Right lobe of liver (tissue), 6 donors: ENCODE measurements around the gene SLC6A19. TPM values are rescaled to one million over a fixed set of nuclear protein-coding genes. Genes with fewer than 3 reads are reported as not detected.

Source experiments
- ATAC-seq, 4 donors: fragments of 200-7000 bp; cut with Tn5 transposase; one replicate each; pipeline ENCODE4 v1.9.1; 2020; ENCODE audit warnings: mild to moderate bottlenecking in 4 of 4, moderate library complexity in 4 of 4
- DNase-seq, 3 donors: peaks; one replicate each; pipeline ENCODE4 v3.0.0-alpha.2; 2020
- H3K27ac ChIP-seq, 3 donors: fragments of 200-600 bp; one replicate each; pipeline ENCODE4 v1.8.0; 2022
- H3K27me3 ChIP-seq, 2 donors: fragments of 200-600 bp; one replicate each; pipeline ENCODE4 v1.8.0; 2022
- H3K36me3 ChIP-seq, 4 donors: fragments of 200-600 bp; sonication (generic) in 1 of 4; one replicate each; pipeline versions ENCODE4 v1.5.1 to v1.8.0; 2017 to 2022; ENCODE audit warnings: control low read depth in 1 of 4
- H3K4me1 ChIP-seq, 4 donors: fragments of 200-600 bp; sonication (generic) in 1 of 4; one replicate each; pipeline versions ENCODE4 v1.5.1 to v1.8.0; 2017 to 2022; ENCODE audit warnings: control low read depth in 1 of 4
- H3K4me3 ChIP-seq, 3 donors: fragments of 200-600 bp; one replicate each; pipeline ENCODE4 v1.8.0; 2022
- H3K9me3 ChIP-seq, 4 donors: fragments of 200-600 bp; sonication (generic) in 1 of 4; one replicate each; pipeline versions ENCODE4 v1.5.1 to v1.8.0; 2017 to 2022; ENCODE audit warnings: control low read depth in 1 of 4
- CTCF ChIP-seq, 4 donors: fragments of 200-600 bp in 3 of 4; fragments of 450-650 bp in 1 of 4; IDR thresholded peaks; one replicate each; pipeline versions ENCODE4 v1.5.1 to v1.8.0; 2016 to 2022; ENCODE audit warnings: antibody characterized with exemption in 4 of 4, mild to moderate bottlenecking in 2 of 4
- POLR2A ChIP-seq: fragments of 450-650 bp; IDR thresholded peaks from one replicate; pipeline ENCODE4 v1.6.1; 2017; ENCODE audit warnings: antibody characterized with exemption, mild to moderate bottlenecking
- WGBS: methylation state at CpG from one replicate; pipeline ENCODE4 v1.1.6; 2018; ENCODE audit warnings: low coverage, low lambda C conversion rate; ENCODE audit not compliant: insufficient coverage; ENCODE audit errors: missing lambda C conversion rate; 5-methylcytosine and 5-hydroxymethylcytosine counted together
- intact Hi-C, 2 donors: fragments of 100-400 bp; cut with DNase I; formaldehyde crosslinking; loops; one replicate each; pipeline versions ENCODE4 v1.11.2 to v1.14.1; 2022
- total RNA-seq, 6 experiments: library from RNA; depleted of rRNA in 2 of 6; stranded (reverse); fragments of >200 nt in 2 of 6; fragmentation: NEBNext Ultra II Directional in 3 of 6; extraction: Animal tissue kit (Norgen Biotek cat#: 25700) in 3 of 6; gene quantifications; one replicate each; pipeline versions ENCODE4 v1.1.0 to v1.2.4, GENCODE V29; 2016 to 2023
- donor health status: DM: no; HTN: yes; CAD: no.
- donor health status: DM: no; HTN: no; CAD: no.
- donor health status: DM: no; HTN: no; CAD: no.
- donor health status: DM: no; HTN: yes; CAD: no.
- donor health status: DM: no; HTN: yes; CAD: no.

Gene SLC6A19
- total RNA-seq, 6 experiments from 2014 or later, result 0.12 to 0.93 (median 0.41) TPM

DNA sequence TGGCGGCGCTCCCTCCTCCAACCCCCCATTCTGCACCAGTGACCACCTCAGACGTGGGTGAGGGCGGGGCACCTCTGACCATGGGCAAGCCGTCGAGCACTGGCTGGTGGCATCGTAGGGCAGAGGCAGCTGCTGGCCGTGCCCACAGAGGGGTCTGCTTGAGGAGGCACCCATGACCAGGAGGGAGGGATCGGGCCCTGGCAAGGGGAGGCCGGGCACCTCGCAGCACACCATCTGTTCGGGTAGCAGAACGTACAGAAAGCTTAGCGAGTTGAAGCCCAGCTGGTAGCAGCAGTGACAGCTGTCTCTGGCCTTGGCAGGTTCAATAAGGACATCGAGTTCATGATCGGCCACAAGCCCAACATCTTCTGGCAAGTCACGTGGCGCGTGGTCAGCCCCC is 19.4 kb downstream of the SLC6A19 start:
- 75% methylated on average over 2 of the region's 19 CpGs for WGBS
- ATAC-seq (no peak), DNase-seq (no peak)
- no peaks in the 10 kb centered on the region for H3K9me3 ChIP-seq
- intact Hi-C loops, result no loop called here
- TF ChIP-seq CTCF (IDR thresholded peaks at IDR 0.05), result no peak
- TF ChIP-seq POLR2A, result no peak
- H3K27me3 ChIP-seq, result no peaks in the 10 kb centered on the region
- H3K4me3 ChIP-seq, result no peak overlapping the region
- H3K27ac ChIP-seq, result no peak overlapping the region
- H3K36me3 ChIP-seq, result no peaks in the 10 kb centered on the region
- H3K4me1 ChIP-seq, result no peaks in the 10 kb centered on the region

DNA sequence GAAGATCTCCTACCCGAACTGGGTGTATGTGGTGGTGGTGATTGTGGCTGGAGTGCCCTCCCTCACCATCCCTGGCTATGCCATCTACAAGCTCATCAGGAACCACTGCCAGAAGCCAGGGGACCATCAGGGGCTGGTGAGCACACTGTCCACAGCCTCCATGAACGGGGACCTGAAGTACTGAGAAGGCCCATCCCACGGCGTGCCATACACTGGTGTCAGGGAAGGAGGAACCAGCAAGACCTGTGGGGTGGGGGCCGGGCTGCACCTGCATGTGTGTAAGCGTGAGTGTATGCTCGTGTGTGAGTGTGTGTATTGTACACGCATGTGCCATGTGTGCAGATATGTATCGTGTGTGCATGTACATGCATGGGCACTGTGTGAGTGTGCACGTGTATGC is 20.3 kb downstream of the SLC6A19 start:
- Histone ChIP-seq H3K36me3 (no peaks in the 10 kb centered on the region), H3K4me1 (no peaks in the 10 kb centered on the region), H3K4me3 (no peak overlapping the region), H3K27me3 (no peaks in the 10 kb centered on the region), H3K27ac (no peak overlapping the region), H3K9me3 (no peaks in the 10 kb centered on the region)
- TF ChIP-seq CTCF (IDR thresholded peaks at IDR 0.05) (no peak), POLR2A (no peak)
- DNase-seq (no peak), ATAC-seq (no peak)
- intact Hi-C loops, result no loop called here
- WGBS, result 77% methylated on average over 6 of the region's 10 CpGs

- H3K27me3 ChIP-seq, result no peaks in the 10 kb centered on the region
- TF ChIP-seq POLR2A (no peak), CTCF (IDR thresholded peaks at IDR 0.05) (no peak)
- no peaks in the 10 kb centered on the region for H3K9me3 ChIP-seq
- H3K4me3 ChIP-seq, result no peak overlapping the region
- DNase-seq, result no peak
- WGBS, result 94% methylated on average over 4 of the region's 9 CpGs
- H3K27ac ChIP-seq, result no peak overlapping the region
- ATAC-seq, result no peak
- intact Hi-C loops, result no loop called here
- H3K4me1 ChIP-seq, result no peaks in the 10 kb centered on the region
- no peaks in the 10 kb centered on the region for H3K36me3 ChIP-seq
Observed at GRCh38 chr5:1222147-1222546, 20.8 kb downstream of the SLC6A19 start.

DNA sequence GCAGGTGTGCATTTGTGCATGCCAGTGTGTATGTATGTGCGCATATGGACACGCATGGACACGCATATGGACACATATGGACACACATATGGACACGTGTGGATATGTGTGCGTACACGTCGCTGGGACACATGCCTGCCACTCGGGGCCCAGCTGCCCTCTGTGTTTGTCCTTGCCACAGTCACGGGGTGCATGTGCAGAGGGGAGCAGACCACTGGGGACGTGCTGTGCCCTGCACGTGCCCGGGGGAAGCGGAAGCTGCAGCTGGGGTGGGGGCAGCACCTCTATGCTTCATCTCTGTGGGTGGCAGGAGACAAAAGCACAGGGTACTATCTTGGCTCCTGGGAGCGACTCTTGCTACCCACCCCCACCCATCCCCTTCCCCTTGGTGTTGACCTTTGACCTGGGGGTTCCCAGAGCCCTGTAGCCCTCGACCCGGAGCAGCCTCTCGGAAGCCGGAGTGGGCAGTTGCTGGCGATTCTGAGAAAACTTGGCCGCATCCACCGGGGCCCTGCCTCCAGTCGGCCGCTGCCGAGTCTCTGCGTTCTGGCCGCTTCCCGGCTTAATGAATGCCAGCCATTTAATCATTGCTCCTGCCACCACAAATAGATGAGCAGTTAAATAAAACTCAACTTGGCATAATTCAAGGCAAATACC is 21.4 kb downstream of the SLC6A19 start:
- TF ChIP-seq CTCF (IDR thresholded peaks at IDR 0.05), result no peak
- TF ChIP-seq POLR2A, result no peak
- H3K4me1 ChIP-seq, result no peaks in the 10 kb centered on the region
- H3K36me3 ChIP-seq, result no peaks in the 10 kb centered on the region
- ATAC-seq, result no peak
- 90% methylated on average over 4 of the region's 27 CpGs for WGBS
- no peaks in the 10 kb centered on the region for H3K9me3 ChIP-seq
- no peak for DNase-seq
- no peak overlapping the region for H3K27ac ChIP-seq
- intact Hi-C loops, result no loop called here
- no peak overlapping the region for H3K4me3 ChIP-seq
- H3K27me3 ChIP-seq, result no peaks in the 10 kb centered on the region

DNA sequence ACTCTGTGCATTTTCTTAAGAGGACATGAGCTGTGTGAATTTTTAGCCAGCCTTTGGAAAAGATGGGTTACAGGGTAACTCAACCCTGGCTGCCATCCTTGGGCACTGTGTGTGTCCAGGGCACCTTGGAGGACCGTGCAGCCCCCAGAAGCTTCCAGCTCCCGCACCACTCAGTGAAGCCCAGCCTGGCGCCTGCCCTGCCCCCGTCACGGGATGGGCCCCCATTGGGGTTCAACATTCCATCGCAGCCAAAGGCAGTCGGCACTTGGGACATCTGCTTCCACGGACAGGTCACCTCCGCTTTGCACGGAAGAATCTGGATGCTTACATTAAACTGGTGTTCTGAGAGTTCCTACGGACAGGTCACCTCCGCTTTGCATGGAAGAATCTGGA is 21.9 kb downstream of the SLC6A19 start:
- TF ChIP-seq CTCF (IDR thresholded peaks at IDR 0.05), result no peak
- no peak for TF ChIP-seq POLR2A

More for the DNA sequence above, 21.9 kb downstream of the SLC6A19 start:
- intact Hi-C loops, result no loop called here
- no peak overlapping the region for H3K27ac ChIP-seq
- no peaks in the 10 kb centered on the region for H3K9me3 ChIP-seq
- no peak for DNase-seq
- WGBS, result no CpG with 5 or more reads among the region's 12 CpGs
- ATAC-seq, result no peak
- H3K36me3 ChIP-seq, result no peaks in the 10 kb centered on the region
- H3K27me3 ChIP-seq, result no peaks in the 10 kb centered on the region
- H3K4me3 ChIP-seq, result no peak overlapping the region
- H3K4me1 ChIP-seq, result no peaks in the 10 kb centered on the region
